Left ventricle myocardium superior (tissue), 1 donor: ENCODE measurements around the gene C18orf63. TPM values are rescaled to one million over a fixed set of nuclear protein-coding genes. Genes with fewer than 3 reads are reported as not detected.
"Not testable (repeated sequence)": the region's sequence is repeated elsewhere in the genome, so short reads cannot be mapped to it uniquely, and the experiment has no call there.

Experiments used
- ATAC-seq: fragments of 200-7000 bp; cut with Tn5 transposase; one replicate; pipeline ENCODE4 v1.9.1; 2020; ENCODE audit warnings: mild to moderate bottlenecking, moderate library complexity
- DNase-seq: peaks from one replicate; pipeline ENCODE4 v3.0.0-alpha.2; 2020
- intact Hi-C: fragments of 100-400 bp; cut with micrococcal nuclease; formaldehyde crosslinking; loops from one replicate; pipeline ENCODE4 v1.11.0; 2022
- total RNA-seq: library from RNA; stranded (reverse); fragmentation: NEBNext Ultra II Directional; extraction: Animal tissue kit (Norgen Biotek cat#: 25700); gene quantifications from one replicate; pipeline ENCODE4 v1.2.1, GENCODE V29; 2021
- donor health status: DM: no; HTN: yes; CAD: no; lungs with severe emphysema.

The C18orf63 gene
- total RNA-seq, 1 donor from 2014 or later, result not detected

- DNase-seq, result no peak
- ATAC-seq, result no peak
- intact Hi-C loops, result no loop called here
These were observed 30.7 kb upstream of the C18orf63 start for GRCh38 chr18:74284980-74285355.

DNA sequence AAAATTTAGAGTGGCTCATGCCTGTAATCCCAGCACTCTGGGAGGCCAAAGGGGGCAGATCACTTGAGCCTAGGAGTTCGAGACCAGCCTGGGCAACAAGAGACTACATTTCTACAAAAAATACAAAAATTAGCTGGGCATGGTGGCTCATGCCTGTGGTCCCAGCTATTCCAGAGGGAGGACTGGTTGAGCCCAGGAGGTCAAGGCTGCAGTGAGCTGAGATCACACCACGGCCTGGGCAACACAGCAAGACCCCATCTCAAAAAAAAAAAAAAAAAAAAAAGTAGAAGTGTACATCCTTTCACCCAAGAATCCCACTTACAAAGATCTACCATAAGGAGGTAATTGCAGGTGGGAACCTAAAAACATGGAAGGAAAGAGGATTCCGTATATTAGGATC is 30.1 kb upstream of the C18orf63 start:
- intact Hi-C loops, DNase-seq, ATAC-seq: not testable (repeated sequence)

- DNase-seq, result no peak
- intact Hi-C loops, result no loop called here
- ATAC-seq, result no peak
These were observed 29.4 kb upstream of the C18orf63 start for GRCh38 chr18:74286106-74286855.

DNA sequence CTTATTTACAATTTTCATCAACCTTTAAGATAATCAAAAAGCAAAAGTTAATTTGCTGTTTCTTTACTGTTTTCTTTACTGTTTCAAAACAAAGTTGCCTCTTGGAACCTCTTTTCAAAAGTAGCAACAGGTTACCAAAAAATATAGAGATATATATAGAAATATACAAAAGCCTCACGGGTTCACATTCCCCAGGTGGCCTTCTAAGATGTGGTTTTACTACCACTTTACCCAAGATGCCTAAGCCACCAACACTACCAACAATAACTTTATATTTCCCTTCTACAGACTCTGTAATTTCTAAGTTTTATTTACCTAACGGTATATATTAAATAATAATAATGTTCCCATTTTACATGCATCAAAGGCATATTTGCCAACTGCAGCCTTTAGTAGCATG is 28.8 kb upstream of the C18orf63 start:
- intact Hi-C loops, result no loop called here
- DNase-seq (no peak), ATAC-seq (no peak)

DNA sequence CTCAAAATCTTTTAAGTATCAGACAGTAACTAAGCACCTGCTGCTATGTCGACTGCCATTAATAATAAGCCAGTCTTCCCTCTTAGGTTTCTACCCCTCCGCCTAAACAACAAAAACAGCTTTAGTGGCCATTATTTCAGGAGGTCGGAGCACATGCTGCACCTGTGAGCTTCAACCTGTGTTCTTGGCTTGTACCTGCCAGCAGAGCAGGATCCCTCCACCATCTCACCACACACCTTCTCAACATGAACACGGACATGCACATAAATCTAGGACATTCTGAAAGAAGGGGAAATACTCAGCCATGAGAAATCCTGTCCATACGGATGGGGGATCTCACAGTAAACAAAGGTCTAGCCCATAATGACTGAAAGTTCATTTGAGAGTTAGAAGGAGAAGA is 27.6 kb upstream of the C18orf63 start:
- intact Hi-C loops, result no loop called here
- DNase-seq, result no peak

DNA sequence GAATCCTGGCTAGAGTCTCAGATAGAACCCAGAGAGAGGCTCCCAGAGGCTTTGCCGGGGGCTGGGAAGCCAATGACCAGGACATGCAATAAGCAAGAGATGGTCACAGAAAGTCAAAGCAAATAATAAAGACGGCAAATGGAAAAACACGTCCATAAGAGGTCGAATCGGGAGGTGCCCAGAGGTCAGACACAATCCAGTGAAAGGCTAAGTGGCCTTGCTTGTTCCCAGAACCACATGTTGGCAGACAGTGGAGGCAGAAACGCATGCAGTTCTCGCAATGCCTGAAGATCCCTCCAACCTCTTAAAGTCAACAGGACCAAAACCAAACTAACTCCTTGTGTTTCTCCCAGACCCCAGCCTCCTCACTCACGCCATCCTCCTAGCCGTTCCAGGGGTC is 26.9 kb upstream of the C18orf63 start:
- ATAC-seq (no peak), DNase-seq (no peak)

More for the DNA sequence above, 27.6 kb upstream of the C18orf63 start:
- ATAC-seq, result no peak

DNA sequence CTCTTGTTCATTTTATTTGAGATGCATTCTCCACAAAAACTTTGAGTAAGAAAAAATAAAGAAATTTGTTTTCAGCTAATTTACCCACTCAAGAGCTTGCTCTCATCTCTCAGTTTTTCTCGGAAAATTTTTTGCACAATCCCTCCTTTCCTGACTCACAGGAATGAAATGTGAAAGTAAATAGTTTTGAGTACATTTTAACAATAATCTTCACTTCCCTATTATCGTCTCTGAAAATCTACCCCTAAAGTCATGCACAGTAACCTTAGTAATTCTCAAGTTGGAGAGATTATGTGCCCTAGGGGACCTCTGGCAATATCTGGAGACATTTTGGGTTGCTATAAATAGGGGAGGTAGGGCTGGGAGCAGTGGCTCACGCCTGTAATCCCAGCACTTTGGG is 26.5 kb upstream of the C18orf63 start:
- DNase-seq, result no peak
- intact Hi-C loops, result no loop called here
- ATAC-seq, result no peak

More for the DNA sequence above, 26.9 kb upstream of the C18orf63 start:
- intact Hi-C loops, result no loop called here

GRCh38 chr18:74290021-74290420 is 25.6 kb upstream of the C18orf63 start:
- ATAC-seq (no peak), DNase-seq (no peak)
- intact Hi-C loops, result no loop called here

- DNase-seq (peak; percentile 65), ATAC-seq (peak; percentile 57)
- intact Hi-C loops, result no loop called here
These were observed 24.7 kb upstream of the C18orf63 start for GRCh38 chr18:74290794-74291471.

DNA sequence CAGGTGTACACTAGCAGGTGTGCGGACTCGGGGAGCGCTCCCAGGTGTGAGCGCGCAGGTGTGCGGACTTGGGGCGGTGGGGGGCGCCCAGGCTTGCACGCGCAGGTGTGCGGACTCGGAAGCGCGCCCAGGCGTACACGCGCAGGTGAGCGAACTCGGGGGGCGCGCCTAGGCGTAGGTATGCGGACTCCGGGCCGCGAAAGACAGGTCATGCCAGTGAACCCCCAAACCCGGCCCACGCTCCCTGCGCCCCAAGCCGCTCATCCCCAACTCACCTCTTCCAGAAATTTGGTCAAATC is 24.2 kb upstream of the C18orf63 start:
- intact Hi-C loops, result no loop called here
- no peak for DNase-seq
- no peak for ATAC-seq

DNA sequence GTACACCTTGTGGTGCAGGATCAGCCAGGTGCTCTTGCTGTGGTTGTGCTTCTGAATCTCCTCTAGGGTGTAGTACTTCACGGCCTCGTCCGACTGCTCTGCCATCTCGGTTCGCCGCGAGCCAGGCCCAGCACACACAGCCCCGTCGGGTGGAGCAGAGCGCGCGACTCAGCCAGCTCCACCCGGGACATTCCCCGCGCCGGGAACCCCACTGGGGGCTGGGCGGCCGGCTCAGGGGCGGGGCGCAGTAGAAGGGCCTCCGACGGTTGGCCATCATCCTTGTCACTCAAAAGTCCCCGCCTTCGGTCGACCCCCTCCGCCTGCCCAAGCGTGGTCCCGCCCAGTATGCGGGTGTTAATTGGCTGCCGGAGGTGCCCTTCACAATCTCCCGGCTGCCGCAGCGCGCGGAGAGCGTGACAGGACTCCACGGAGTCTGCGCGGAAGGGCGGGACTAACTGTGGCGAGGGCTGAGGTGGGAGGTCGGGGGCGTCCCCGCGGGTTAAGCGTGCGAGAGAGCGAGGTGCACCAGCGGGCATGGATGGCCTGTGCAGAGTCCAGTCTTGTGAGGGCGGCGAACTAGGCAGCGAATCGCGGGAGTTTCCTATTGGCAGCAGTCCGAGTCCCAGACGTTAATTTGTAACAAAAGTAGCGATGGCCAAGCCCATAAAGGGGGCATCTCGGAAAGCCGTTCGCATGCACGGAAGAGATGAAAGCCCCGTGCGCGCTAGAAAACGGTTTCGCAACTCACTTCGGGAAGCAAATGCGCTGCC is 23.7 kb upstream of the C18orf63 start, which contains the start of gene CYB5A:
Gene CYB5A, minus strand, starts transcription at position 193 of the 770 bp plus-strand sequence. Its CDS starts 88 bp downstream, at position 105.
- intact Hi-C loops, result no loop called here

DNA sequence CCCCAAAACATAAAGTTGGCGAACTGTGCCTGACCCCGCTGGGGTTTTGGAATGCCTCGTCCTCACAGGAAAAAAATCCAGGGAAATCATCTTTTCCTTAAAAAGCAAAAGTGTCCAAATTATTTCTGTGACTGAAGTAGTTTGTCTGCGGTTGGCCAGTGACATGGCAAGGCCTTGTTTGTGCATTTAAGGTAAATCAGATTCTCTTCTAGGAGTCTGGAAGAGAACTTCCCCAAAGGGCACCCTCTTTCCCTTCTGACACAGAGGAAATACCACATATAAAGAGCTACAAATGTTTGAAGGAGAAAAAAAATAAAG is 23.1 kb upstream of the C18orf63 start:
- no peak for ATAC-seq

More for the DNA sequence above, 23.7 kb upstream of the C18orf63 start, which contains the start of gene CYB5A:
- DNase-seq, result peak; percentile 99
- peak; percentile 99 for ATAC-seq

GRCh38 chr18:74292982-74293381 is 22.7 kb upstream of the C18orf63 start:
- ATAC-seq, intact Hi-C loops, DNase-seq: not testable (repeated sequence)

More for the DNA sequence above, 23.1 kb upstream of the C18orf63 start:
- intact Hi-C loops, result no loop called here
- no peak for DNase-seq

DNA sequence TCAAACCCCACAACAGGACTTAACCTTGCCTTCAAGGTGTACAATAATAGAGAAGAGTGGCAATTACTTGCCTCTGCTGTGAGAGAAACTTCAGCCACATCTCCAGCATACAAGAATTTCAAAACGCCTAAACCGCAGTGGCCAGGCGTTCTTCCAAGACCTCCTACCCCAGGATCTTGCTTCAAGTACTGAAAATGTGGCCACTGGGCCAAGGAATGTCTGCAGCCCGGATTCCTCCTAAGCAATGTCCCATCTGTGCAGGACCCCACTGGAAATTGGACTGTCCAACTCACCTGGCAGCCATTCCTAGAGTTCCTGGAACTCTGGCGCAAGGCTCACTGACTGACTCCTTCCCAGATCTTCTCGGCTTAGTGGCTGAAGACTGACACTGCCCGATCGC is 21.1 kb upstream of the C18orf63 start:
- DNase-seq (peak; percentile 47), ATAC-seq (no peak)
- intact Hi-C loops, result no loop called here

- DNase-seq (no peak), ATAC-seq (no peak)
- intact Hi-C loops, result no loop called here
These were observed 16.5 kb upstream of the C18orf63 start for GRCh38 chr18:74299162-74299561.

DNA sequence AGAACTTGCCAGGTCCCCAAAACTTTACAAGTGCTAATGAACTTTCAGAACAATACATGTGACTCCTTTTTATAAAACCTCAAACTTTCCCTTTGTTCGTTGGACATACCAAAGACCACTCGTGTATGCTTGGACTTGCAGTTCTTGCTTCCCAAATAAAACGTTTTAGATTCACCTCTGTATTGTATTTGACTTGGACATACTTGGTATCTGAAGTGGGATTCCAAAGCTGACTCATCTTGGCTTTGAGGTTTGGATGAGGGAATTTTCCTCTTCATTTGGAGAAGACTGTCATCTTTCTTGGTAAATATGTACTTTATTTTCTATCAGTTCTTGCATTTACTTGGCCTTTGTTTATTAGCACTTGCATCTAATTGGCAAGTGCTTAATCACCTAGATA is 15.9 kb upstream of the C18orf63 start:
- DNase-seq (no peak), ATAC-seq (no peak)
- intact Hi-C loops, result no loop called here

GRCh38 chr18:74303306-74303705 is 12.3 kb upstream of the C18orf63 start:
- DNase-seq, result no peak
- ATAC-seq, result no peak
- intact Hi-C loops, result no loop called here

- no peak for ATAC-seq
- intact Hi-C loops, result no loop called here
- no peak for DNase-seq
These were observed 11.7 kb upstream of the C18orf63 start for GRCh38 chr18:74303936-74304335.

DNA sequence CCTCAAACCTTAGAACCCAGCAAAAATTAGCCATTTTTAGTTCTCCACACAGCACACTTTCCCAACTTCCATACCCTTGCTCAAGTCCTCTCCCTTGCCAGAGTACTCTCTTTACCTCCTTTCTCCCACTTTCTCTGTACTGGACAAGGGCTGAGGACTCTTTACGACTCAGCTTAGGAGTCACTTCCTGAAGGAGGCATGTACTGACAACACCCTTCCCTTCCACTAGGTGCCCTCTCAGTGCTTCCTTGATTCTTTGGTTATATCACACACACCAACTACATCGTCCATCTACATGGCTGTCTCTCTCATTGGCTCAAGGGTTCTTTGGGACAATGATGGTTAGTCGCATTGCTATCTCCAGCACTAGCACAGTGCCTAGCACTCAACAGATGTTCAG is 5.2 kb upstream of the C18orf63 start:
- DNase-seq (no peak), ATAC-seq (peak; percentile 55)
- intact Hi-C loops, result no loop called here

DNA sequence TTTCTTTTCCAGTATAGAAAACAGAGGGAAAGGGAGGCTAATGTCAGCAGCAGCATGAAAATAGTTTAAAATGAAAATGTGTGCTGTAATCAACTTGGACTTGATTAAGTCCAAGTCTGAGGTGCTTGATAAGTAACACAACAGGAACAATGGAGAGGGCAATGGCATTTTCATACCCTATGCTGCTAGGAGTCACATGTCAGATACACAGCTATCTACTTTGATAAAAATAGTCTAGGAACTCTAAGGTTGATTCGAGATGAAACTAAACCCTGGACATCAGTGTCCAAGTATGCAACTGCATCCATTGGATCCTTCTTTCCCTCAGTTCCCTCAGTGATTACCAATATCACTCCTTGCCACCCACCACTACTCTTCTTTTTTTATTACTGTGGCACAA is 4.6 kb upstream of the C18orf63 start:
- DNase-seq, result no peak
- intact Hi-C loops, result no loop called here
- ATAC-seq, result peak; percentile 84
